ENCODE measurements around the gene SEZ6L2.
A peak's percentile ranks its signal among the peaks of the same experiment; 100 is the strongest.

Gene SEZ6L2

GRCh38 chr16:29848420-29849297, 50.7 kb downstream of the SEZ6L2 start:
- no peaks in the 10 kb centered on the region for H3K36me3 ChIP-seq
- peak; percentile 81 for DNase-seq
- H3K27me3 ChIP-seq, result no peaks in the 10 kb centered on the region
- H3K4me1 ChIP-seq, result no peaks in the 10 kb centered on the region
- H3K9me3 ChIP-seq, result no peaks in the 10 kb centered on the region
- TF ChIP-seq, protein P1, sequence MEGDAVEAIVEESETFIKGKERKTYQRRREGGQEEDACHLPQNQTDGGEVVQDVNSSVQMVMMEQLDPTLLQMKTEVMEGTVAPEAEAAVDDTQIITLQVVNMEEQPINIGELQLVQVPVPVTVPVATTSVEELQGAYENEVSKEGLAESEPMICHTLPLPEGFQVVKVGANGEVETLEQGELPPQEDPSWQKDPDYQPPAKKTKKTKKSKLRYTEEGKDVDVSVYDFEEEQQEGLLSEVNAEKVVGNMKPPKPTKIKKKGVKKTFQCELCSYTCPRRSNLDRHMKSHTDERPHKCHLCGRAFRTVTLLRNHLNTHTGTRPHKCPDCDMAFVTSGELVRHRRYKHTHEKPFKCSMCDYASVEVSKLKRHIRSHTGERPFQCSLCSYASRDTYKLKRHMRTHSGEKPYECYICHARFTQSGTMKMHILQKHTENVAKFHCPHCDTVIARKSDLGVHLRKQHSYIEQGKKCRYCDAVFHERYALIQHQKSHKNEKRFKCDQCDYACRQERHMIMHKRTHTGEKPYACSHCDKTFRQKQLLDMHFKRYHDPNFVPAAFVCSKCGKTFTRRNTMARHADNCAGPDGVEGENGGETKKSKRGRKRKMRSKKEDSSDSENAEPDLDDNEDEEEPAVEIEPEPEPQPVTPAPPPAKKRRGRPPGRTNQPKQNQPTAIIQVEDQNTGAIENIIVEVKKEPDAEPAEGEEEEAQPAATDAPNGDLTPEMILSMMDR (IDR thresholded peaks at IDR 0.05; ENCODE audit: low read depth, low read length), result peak; percentile 87
- H3K4me3 ChIP-seq (ENCODE audit: low read depth, low read length), result no peak overlapping the region

DNA sequence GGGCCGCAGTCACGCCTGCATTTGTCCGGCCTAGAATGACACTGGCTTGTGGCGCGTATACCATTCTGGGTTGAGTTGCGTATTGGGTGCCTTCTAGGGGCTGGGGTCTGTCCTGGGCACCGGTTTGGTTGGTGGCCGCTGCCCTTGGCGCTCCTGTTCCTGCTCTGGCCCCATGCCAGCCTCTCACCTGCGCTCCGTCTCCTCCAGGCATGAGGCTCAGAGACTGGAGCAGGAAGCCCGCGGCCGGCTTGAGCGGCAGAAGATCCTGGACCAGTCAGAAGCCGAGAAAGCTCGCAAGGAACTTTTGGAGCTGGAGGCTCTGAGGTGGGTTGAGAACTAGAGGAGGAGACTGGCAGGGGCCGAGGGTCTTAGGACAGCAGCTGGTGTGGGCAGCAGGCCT, 53.7 kb downstream of the SEZ6L2 start:
- Histone ChIP-seq H3K4me1 (no peaks in the 10 kb centered on the region), H3K36me3 (no peaks in the 10 kb centered on the region), H3K27me3 (no peaks in the 10 kb centered on the region), H3K9me3 (no peaks in the 10 kb centered on the region), H3K4me3 (ENCODE audit: low read depth, low read length) (no peak overlapping the region)
- no peak for DNase-seq
- TF ChIP-seq, protein P1 (IDR thresholded peaks at IDR 0.05; ENCODE audit: low read depth, low read length), result no peak

DNA sequence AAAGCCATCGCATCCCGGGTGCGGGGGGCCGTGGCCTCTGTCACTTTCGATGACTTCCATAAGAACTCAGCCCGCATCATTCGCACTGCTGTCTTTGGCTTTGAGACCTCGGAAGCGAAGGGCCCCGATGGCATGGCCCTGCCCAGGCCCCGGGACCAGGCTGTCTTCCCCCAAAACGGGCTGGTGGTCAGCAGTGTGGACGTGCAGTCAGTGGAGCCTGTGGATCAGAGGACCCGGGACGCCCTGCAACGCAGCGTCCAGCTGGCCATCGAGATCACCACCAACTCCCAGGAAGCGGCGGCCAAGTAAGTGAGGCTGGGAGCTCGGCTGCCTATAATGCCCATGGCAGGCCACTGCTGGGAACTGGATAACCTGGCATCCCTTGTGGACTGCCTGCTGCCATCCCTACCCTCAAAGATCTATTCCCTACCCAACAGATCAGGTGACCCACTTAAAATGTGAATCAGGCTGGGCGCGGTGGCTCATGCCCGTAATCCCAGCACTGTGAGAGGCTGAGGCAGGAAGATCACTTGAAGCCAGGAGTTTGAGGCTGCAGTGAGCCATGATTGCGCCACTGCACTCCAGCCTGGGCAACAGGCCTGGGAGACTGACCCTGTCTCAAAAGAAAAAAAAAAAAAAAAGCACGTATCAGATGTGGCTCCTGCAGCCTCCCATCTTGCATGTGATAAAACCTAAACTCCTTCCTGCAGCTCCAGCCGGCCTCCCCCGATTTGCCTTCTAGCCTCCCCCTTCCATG, 54.6 kb downstream of the SEZ6L2 start:
- Histone ChIP-seq H3K27me3 (no peaks in the 10 kb centered on the region), H3K4me1 (no peaks in the 10 kb centered on the region), H3K36me3 (no peaks in the 10 kb centered on the region), H3K9me3 (no peaks in the 10 kb centered on the region), H3K4me3 (ENCODE audit: low read depth, low read length) (no peak overlapping the region)
- TF ChIP-seq, protein P1 (IDR thresholded peaks at IDR 0.05; ENCODE audit: low read depth, low read length), result no peak
- no peak for DNase-seq

GRCh38 chr16:29843931-29844330, 55.4 kb downstream of the SEZ6L2 start:
- DNase-seq, result no peak
- no peaks in the 10 kb centered on the region for H3K4me1 ChIP-seq
- TF ChIP-seq, protein P1 (IDR thresholded peaks at IDR 0.05; ENCODE audit: low read depth, low read length), result no peak
- H3K9me3 ChIP-seq, result no peaks in the 10 kb centered on the region
- H3K36me3 ChIP-seq, result no peaks in the 10 kb centered on the region
- H3K4me3 ChIP-seq (ENCODE audit: low read depth, low read length), result no peak overlapping the region
- no peaks in the 10 kb centered on the region for H3K27me3 ChIP-seq

GRCh38 chr16:29842732-29843346, 56.5 kb downstream of the SEZ6L2 start:
- H3K36me3 ChIP-seq, result no peaks in the 10 kb centered on the region
- TF ChIP-seq, protein P1 (IDR thresholded peaks at IDR 0.05; ENCODE audit: low read depth, low read length), result peak; percentile 34

More at GRCh38 chr16:29842732-29843346, 56.5 kb downstream of the SEZ6L2 start:
- no peak overlapping the region for H3K4me3 ChIP-seq (ENCODE audit: low read depth, low read length)
- H3K9me3 ChIP-seq, result no peaks in the 10 kb centered on the region
- H3K27me3 ChIP-seq, result no peaks in the 10 kb centered on the region
- H3K4me1 ChIP-seq, result no peaks in the 10 kb centered on the region
- no peak for DNase-seq
